ENCODE results near the gene SPATA6L. TPM values are rescaled to one million over a fixed set of nuclear protein-coding genes. Genes with fewer than 3 reads are reported as not detected.

The SPATA6L gene
- total and polyA plus RNA-seq, 2 of the 13 experiments (the other 11 are each of a cell fraction or from before 2014, with no cell fraction given) = 1.1 to 1.9 TPM

GRCh38 chr9:4604678-4605095, 61.6 kb downstream of the SPATA6L start (continued):
- no peak for TF ChIP-seq ZBTB40 (IDR thresholded peaks at IDR 0.05)
- TF ChIP-seq ZBTB40 (CRISPR knock-in tag; IDR thresholded peaks at IDR 0.05) = no peak
- no peak for TF ChIP-seq ZC3H13 (CRISPR knock-in tag; IDR thresholded peaks at IDR 0.05)
- no peak for TF ChIP-seq ZNF567 (CRISPR knock-in tag; IDR thresholded peaks at IDR 0.05; ENCODE audit: borderline replicate concordance)
- no peak for TF ChIP-seq RXRA (CRISPR knock-in tag; IDR thresholded peaks at IDR 0.05)
- TF ChIP-seq MTF2 (CRISPR knock-in tag; IDR thresholded peaks at IDR 0.05; ENCODE audit: borderline replicate concordance) = no peak
- no peak for TF ChIP-seq KIAA2018 (CRISPR knock-in tag; IDR thresholded peaks at IDR 0.05; ENCODE audit: borderline replicate concordance)
- TF ChIP-seq ZNF710 (CRISPR knock-in tag; IDR thresholded peaks at IDR 0.05; ENCODE audit: borderline replicate concordance) = no peak
- TF ChIP-seq ZBTB38 (CRISPR knock-in tag; IDR thresholded peaks at IDR 0.05) = no peak

All from HepG2 (cell line).